Left cardiac atrium (tissue), 4 donors: ENCODE data around the gene NRM. TPM values are rescaled to one million over a fixed set of nuclear protein-coding genes. Genes with fewer than 3 reads are reported as not detected.
"Not testable (repeated sequence)": the region's sequence is repeated elsewhere in the genome, so short reads cannot be mapped to it uniquely, and the experiment has no call there.

ENCODE experiments used
- ATAC-seq, 2 donors: fragments of 200-7000 bp; cut with Tn5 transposase; one replicate each; pipeline ENCODE4 v1.9.1; 2020; ENCODE audit warnings: mild to moderate bottlenecking in 2 of 2, moderate library complexity in 2 of 2
- DNase-seq: peaks from one replicate; pipeline ENCODE4 v3.0.0-alpha.2; 2020
- intact Hi-C, 2 donors: fragments of 100-400 bp; cut with DNase I; formaldehyde crosslinking; loops; one replicate each; pipeline versions ENCODE4 v1.14.1 to v1.15.1; 2022 to 2023
- total RNA-seq, 2 donors: library from RNA; stranded (reverse); fragmentation: NEBNext Ultra II Directional; extraction: Animal tissue kit (Norgen Biotek cat#: 25700); gene quantifications; one replicate each; pipeline ENCODE4 v1.2.1, GENCODE V29; 2021
- donor health status: DM: no; HTN: yes; CAD: no.
- donor health status: DM: no; HTN: yes; CAD: no; lungs with severe emphysema.
- donor health status: DM: yes; HTN: yes; CAD: no.
- donor health status: Dilated cardiomyopathy.

Gene NRM
- total RNA-seq, 2 donors from 2014 or later: 5.3 to 6.3 TPM

- intact Hi-C loops: loop anchor here in 1 of 2 donors (2.0 to 10.0 kb wide), 2 partner anchors 43 to 97 kb away; partner anchors contain the start of gene ATAT1
- peak; percentile 63 for DNase-seq
Measured at GRCh38 chr6:30722025-30722279, 31.2 kb upstream of the NRM start.

GRCh38 chr6:30721198-30722024 lies 30.6 kb upstream of the NRM start:
- intact Hi-C loops: loop anchor here in 1 of 2 donors (2.0 to 10.0 kb wide), 2 partner anchors 43 to 97 kb away; partner anchors contain the start of gene ATAT1

More at GRCh38 chr6:30722025-30722279, 31.2 kb upstream of the NRM start:
- not testable (repeated sequence) for ATAC-seq

GRCh38 chr6:30720738-30721197 lies 30.0 kb upstream of the NRM start:
- ATAC-seq: peak; percentile 12 to 23
- DNase-seq: peak; percentile 82
- intact Hi-C loops: loop anchor here in 1 of 2 donors (10.0 kb wide), 1 partner anchor 96 kb away; the partner anchor contains the start of gene ATAT1

More at GRCh38 chr6:30721198-30722024, 30.6 kb upstream of the NRM start:
- DNase-seq (peak; percentile 94), ATAC-seq (peak; percentile 77 to 80)

GRCh38 chr6:30719791-30720737 lies 29.3 kb upstream of the NRM start, which contains the start of gene TUBB:
Gene TUBB (plus strand): TSS chr6:30720352. CDS start chr6:30720507, 155 bp downstream.
- DNase-seq: peak; percentile 97
- intact Hi-C loops: loop anchor here in 1 of 2 donors (10.0 kb wide), 1 partner anchor 95 kb away; the partner anchor contains the start of gene ATAT1
- ATAC-seq: peak; percentile 77 to 82

GRCh38 chr6:30719356-30719755 lies 28.6 kb upstream of the NRM start:
- ATAC-seq (no peak), DNase-seq (no peak)
- intact Hi-C loops: no loop called here

- DNase-seq, intact Hi-C loops, ATAC-seq: not testable (repeated sequence)
Measured at GRCh38 chr6:30717845-30718720, 27.3 kb upstream of the NRM start.

GRCh38 chr6:30717129-30717844 lies 26.5 kb upstream of the NRM start, which contains the start of gene MDC1:
Gene MDC1 (minus strand): TSS chr6:30717281. CDS start chr6:30715175, 2,106 bp downstream.
- intact Hi-C loops: no loop called here
- DNase-seq (peak; percentile 100), ATAC-seq (peak; percentile 83 to 84)

- no peak for DNase-seq
- ATAC-seq: no peak
- intact Hi-C loops: no loop called here
Measured at GRCh38 chr6:30716879-30717128, 26.0 kb upstream of the NRM start.

GRCh38 chr6:30714263-30714662 lies 23.5 kb upstream of the NRM start:
- ATAC-seq (no peak), DNase-seq (no peak)
- intact Hi-C loops: no loop called here

- intact Hi-C loops: no loop called here
- DNase-seq: no peak
- no peak for ATAC-seq
Measured at GRCh38 chr6:30712441-30712945, 21.7 kb upstream of the NRM start.

GRCh38 chr6:30711758-30712380 lies 21.1 kb upstream of the NRM start:
- no peak for DNase-seq
- intact Hi-C loops: no loop called here
- no peak for ATAC-seq

- ATAC-seq (no peak), DNase-seq (no peak)
- intact Hi-C loops: no loop called here
Measured at GRCh38 chr6:30709101-30709868, 18.5 kb upstream of the NRM start.

- DNase-seq (no peak), ATAC-seq (no peak)
- intact Hi-C loops: no loop called here
Measured at GRCh38 chr6:30707281-30707850, 16.6 kb upstream of the NRM start.

- DNase-seq: no peak
Measured at GRCh38 chr6:30705620-30706019, 14.8 kb upstream of the NRM start.

GRCh38 chr6:30703821-30704220 lies 13.0 kb upstream of the NRM start:
- DNase-seq: no peak
- intact Hi-C loops: no loop called here
- peak in 1 of 2 donors; percentile 47 for ATAC-seq

More at GRCh38 chr6:30705620-30706019, 14.8 kb upstream of the NRM start:
- peak in 1 of 2 donors; percentile 58 for ATAC-seq
- intact Hi-C loops: no loop called here

- intact Hi-C loops: no loop called here
- no peak for DNase-seq
- ATAC-seq: no peak
Measured at GRCh38 chr6:30703011-30703410, 12.2 kb upstream of the NRM start.
